ENCODE results near the gene PAFAH1B2.

- TF ChIP-seq POLR2AphosphoS5 (IDR thresholded peaks at IDR 0.05) (no peak), CTCF (IDR thresholded peaks at IDR 0.05 in 8 of 11, conservative IDR thresholded peaks at IDR 0.05 in 3 of 11) (no peak), POLR2A (IDR thresholded peaks at IDR 0.05) (no peak)
Observed at GRCh38 chr11:117193130-117194020, 49.3 kb downstream of the PAFAH1B2 start.
